NCI-H510A treated with DMSO at 0.1 percent for 48 hours (cell line): ENCODE measurements around the gene MGMT.
"Not testable (repeated sequence)": the region's sequence is repeated elsewhere in the genome, so short reads cannot be mapped to it uniquely, and the experiment has no call there.

Experiments used
- DNase-seq: peaks from one replicate; lab custom pipeline; 2025; lab: John Stamatoyannopoulos, UW

The MGMT gene

GRCh38 chr10:129466703-129467358, at the start of gene MGMT:
TSS of gene MGMT (plus strand) at chr10:129467241.
- DNase-seq: no peak

DNA sequence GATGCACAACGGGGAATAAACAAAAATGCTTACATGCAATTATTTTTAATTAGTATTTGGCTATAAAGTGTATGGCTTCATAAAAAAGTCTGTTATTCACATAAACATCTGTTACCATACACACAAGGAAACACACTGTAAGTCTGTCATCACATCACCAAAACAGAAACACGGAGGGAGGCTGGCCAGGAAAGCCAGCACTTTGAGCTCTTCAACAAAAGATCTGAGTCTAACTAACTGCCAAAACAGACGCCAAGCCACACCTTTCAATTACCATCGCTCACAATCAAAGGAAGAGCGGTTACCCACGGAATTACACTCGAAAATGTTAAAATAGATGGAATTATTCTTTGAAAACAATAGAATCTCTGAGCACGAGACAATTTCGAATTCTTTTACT, 49.2 kb upstream of the MGMT start:
- DNase-seq: no peak

DNA sequence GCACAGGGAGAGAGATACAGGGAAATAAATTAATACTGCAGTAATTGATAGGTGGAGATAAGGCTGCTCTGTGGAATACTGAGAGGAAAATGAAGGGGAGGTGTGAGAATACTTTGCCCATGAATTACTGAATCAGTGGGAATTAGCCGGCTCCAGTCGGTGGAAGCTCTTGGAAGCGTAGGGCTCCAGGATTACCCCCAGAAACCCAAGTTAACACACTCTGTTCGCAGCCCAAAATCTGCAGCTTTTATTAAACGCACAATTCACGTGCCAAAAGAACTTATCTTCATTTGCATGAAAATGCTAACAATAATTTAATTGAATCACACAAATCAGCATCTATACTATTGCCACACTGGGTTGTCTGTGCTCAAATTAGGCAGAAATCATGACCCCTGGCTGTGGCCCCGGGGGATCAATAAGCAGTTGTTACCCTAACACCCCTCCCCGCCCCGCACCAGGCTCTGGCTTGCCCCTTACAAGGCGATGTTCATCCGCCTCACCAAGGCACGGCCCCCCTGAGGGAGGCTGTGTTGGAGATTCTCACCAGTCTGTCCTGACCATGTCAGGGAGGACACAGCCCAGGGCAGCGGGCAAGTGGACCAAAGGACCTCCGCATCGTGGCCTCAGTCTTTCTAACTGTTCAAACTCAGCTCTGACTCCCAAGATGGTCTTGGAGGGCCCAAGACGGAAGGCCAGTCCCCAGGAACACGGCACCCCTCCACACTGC, 48.4 kb upstream of the MGMT start:
- DNase-seq: no peak

DNA sequence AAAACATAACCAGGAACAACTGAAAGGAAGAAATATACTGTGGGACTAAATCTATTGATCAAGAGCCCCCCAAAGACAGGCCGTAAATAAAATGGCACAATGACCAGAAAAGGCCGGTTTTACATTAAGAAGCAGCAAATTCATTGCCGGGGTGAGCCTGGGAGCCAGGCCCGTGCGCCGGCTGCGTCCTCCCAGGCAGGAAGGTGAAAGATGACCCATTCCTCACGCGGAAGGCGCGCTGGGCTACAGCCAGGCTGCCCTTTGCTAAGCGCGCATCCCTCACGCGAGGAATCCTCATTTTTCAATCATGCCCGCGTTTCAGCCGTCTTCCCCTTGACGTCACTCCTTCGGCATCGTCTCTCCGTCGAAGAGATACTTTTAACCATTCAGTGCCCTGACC, 47.6 kb upstream of the MGMT start:
- DNase-seq: no peak

GRCh38 chr10:129421399-129422010, 45.5 kb upstream of the MGMT start:
- no peak for DNase-seq

- DNase-seq: no peak
These were observed 42.1 kb upstream of the MGMT start for GRCh38 chr10:129424978-129425377.

GRCh38 chr10:129426606-129427005, 40.4 kb upstream of the MGMT start:
- DNase-seq: no peak

GRCh38 chr10:129433266-129433665, 33.8 kb upstream of the MGMT start:
- no peak for DNase-seq

- DNase-seq: not testable (repeated sequence)
These were observed 31.3 kb upstream of the MGMT start for GRCh38 chr10:129435724-129436123.

GRCh38 chr10:129438024-129438423, 29.0 kb upstream of the MGMT start:
- DNase-seq: no peak

- DNase-seq: no peak
These were observed 26.8 kb upstream of the MGMT start for GRCh38 chr10:129440247-129440646.

- no peak for DNase-seq
These were observed 26.2 kb upstream of the MGMT start for GRCh38 chr10:129440722-129441316.

GRCh38 chr10:129441372-129442009, 25.6 kb upstream of the MGMT start:
- no peak for DNase-seq

DNA sequence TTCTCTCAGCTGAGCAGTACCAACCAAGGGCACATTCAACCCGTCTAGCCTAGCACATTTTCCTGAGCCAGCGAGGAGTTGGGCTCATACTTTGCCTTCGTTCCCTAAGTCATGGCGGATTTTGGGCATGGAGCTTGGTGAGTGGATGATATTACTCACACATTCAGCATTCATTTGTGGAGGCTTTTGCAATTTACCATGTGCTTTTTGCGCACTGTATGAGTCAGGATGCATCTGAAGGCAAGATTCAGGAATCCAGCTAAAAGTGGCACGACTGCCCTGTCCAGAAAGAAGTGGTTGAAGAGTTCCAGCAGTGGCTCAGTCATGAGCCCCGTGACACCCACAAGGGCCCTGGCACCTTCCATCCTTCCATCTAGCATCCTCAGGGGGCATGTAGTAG, 24.2 kb upstream of the MGMT start:
- no peak for DNase-seq

DNA sequence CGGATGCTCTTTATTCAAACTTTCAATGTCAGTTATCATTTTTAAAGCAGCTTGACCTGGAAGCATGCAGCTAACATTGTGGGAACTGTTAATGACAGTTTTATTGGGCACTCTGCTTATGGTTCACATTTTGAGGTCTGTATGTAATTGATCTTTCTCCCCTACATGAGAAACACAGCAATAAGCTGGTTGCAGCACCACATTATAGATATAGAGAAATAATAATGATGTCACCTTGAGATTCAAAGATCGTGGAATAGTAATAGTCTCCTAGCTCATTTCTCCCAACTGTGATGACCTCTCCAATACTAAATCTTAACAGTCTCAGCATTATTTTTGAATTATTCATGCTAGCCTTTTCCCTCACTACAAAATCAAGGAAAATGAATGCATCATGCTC, 22.7 kb upstream of the MGMT start:
- no peak for DNase-seq

GRCh38 chr10:129445436-129446182, 21.4 kb upstream of the MGMT start:
- DNase-seq: no peak

DNA sequence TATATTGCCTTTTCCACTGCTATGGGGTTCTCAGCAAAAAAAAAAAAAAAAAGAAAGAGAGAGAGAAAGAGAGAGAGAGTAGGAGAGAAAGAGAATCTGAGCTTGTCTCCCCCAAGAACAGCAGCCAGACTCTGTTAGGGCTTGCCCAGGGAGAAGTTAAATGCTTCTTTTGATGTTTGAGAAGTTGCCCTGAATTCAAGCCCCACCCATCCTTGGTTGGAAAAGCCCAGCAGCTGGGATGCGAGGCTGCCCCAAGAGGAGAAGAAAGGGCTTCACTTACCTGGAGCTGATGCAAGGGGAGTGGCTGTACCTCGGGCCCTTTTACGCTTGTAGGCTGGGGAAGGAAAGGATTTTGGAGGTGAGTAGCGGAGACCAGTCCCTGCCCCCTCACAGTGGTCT, 20.9 kb upstream of the MGMT start:
- DNase-seq: no peak

DNA sequence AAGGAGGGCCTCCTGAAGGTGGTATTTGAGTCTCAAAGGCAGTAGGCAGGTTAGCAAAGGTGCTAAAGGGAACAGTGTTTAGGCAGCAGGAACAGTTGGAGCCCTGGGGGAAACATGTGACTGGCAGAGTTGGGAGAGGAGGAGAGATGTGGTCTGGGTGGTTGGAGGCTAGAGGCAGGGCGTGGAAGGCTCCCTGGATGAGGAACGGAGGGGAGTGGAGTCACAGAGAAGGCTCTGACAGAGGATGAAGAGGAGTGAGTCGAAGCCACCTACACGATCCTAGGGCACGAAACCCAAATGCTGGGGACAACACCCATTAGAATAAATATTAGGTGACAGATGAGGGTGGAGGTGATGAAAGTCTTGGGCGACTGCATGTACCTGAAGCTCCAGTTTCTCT, 19.6 kb upstream of the MGMT start:
- DNase-seq: no peak

- no peak for DNase-seq
These were observed 19.0 kb upstream of the MGMT start for GRCh38 chr10:129448086-129448485.

DNA sequence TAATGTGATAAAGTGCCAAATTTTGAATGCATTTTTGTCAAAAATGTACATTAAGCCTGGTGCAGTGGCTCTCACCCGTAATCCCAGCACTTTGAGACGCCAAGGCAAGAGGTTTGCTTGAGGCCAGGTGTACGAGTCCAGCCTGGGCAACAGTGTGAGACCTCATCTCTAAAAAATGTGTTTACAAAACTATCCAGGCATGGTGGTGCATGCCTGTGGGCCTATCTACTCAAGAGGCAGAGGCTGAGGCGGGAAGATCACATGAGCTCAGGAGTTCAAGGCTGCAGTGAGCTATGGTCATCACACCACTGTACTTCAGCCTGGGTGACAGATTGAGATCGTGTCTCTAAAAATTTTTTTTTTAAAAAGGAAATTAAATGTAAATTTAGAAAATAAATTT, 18.5 kb upstream of the MGMT start:
- no peak for DNase-seq

GRCh38 chr10:129449893-129450292, 17.1 kb upstream of the MGMT start:
- DNase-seq: no peak

DNA sequence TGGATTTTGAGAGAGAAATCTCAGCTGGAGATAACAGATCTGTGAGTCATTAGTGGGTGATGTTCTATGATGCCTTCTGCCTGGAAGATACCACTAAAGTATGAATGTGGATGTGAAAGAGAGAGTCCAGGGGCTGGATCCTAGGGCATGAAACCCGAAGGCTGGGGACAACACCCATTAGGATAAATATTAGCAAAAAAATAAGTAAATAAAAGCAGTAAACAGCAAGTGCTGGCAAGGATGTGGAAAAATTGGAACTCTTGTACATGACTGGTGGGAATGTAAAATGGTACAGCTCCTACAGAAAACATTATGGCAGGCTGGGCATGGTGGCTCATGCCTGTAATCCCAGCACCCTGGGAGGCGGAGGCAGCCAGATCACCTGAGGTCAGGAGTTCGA, 16.6 kb upstream of the MGMT start:
- no peak for DNase-seq
